HG03103 (cell line): ENCODE measurements around the gene PSMC6.

Source experiments
- ATAC-seq: cut with Tn5 transposase; IDR thresholded peaks from one replicate; pipeline ENCODE4 v1.9.1; 2021; ENCODE audit warnings: low read depth; ENCODE audit not compliant: unreplicated experiment

The PSMC6 gene

DNA sequence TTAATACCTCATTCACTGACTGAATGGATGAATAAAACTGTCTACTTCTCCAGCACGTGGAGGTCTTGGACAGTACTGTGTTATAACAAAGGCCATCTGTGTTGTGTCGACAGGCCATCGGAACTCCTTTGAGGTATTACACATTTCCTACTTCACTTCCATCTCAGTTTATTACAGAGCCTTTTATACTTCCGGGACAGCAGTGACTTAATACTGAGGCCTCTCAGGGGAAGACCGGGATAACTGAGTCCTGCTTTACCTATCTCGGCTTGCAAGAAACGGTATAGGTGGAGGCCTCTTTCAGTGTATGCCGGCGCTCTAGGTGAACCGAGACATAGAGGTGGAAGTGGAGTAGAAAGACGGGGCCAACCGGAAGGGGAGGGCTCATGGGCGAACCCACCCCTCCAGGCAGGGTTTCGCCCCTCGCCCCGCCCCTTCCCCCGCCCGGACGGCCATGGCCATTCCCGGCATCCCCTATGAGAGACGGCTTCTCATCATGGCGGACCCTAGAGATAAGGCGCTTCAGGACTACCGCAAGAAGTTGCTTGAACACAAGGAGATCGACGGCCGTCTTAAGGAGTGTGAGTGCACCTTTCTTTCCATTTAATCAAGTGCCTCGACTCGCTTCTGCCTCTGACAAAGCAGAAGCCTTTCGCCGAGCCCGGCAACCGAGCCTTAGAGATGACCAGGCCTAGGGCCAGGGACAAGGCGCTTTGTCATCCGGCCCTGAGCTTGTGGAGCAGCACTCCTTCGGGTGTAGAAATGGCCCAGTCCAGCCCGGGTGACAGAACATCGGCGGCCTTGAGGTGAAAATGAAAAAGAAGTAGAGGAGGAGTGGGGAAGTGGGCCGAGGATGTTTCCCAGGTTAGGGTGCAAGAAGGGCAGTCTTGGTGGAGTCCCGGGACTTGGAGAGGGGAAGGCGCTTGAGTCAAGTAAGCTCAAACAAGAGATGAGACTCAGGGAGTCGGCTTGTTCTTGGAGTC is at the start of gene PSMC6:
Gene PSMC6, plus strand, starts transcription at position 477 of the 983 bp plus-strand sequence. Its CDS starts 20 bp downstream, at position 497.
- ATAC-seq = peak; percentile 98

DNA sequence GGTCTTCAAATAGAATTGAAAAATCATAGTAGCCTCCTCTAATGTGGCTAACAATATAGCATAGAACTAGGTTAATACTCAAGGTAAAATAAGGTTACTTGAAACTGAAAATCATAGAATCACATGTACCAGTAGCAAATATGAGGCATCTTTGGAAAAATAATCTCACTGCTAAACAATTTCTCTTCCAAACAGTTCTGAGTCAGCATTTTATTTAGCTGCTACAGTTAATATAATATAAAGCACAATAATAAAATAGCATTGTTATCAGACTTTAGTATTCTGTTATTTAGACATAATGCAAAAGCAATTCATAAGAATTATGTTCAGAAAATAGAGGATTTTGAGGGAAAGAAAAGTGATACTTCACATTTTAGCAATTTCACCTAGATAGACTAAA is 46.7 kb upstream of the PSMC6 start:
- ATAC-seq = no peak

DNA sequence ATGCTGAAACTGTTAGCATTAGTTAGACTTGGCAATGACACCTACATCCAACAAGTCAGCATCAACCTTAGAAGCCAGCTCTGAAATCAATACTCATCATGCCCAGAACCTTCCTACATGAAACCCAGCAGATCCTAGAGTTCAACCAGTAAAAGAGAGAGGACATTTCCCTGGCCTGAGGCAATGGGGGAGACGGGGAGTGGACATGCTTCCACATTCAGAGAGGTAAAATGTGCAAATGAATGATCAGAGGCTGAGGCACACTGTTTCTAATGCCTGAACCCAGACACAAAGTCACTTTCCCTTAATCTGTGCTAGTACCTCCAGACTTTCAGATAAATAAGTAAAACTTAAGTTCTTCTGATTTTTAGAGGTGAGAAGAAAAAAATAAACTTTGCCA is 46.2 kb upstream of the PSMC6 start:
- ATAC-seq = no peak

DNA sequence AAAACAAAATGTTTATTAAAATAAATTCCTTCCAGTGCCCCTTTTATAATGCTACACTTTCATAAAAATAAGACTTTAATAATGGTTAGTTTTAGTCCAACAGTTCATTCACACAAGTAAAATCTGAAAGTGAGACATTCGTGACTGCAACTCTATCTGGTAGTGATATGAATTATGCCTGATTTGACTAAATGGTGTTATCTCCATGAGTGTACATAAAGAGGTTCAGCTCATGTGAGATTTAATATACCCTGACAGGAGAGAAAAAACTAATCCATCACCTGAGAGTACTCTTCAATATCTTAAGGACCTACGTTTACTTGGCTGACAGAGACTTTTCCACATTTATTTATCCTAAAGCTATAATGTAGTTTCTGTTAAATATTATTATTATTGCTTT is 45.7 kb upstream of the PSMC6 start:
- no peak for ATAC-seq

DNA sequence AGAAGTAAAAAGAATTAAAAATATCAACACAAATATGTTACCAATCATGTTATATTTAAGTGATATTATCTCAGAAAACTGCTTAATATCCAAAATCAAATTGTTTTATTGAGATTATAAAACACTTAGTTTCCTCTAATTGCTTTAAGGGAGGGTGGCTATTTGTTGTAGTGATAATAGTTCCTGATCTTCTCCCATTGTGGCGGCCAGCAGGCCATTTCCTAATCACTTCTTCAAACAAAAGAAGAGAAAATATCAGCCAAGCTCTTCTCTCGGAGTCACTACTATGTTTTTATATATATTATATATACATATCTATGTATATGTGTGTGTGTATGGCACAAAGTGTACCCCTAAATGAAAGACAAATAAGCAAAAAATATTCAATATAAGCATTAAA is 43.1 kb upstream of the PSMC6 start:
- ATAC-seq = no peak

DNA sequence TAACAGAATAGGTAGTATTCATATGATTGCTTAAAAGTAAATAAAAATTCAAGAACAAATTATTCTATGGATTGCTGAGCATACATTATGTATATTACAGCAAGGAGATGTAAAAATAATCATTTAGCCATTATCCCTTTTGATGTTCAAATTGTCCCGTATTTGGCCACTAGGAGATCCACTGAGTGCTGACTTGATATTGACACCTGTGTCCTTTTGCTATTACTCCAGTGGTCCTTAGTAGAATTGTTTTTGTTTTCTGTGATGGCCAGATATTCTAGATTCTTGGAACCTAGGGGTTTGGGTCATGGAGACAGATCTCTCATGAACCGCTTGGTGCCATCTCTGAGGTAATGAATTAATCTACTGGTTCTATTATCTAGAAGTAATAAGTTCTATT is 28.4 kb upstream of the PSMC6 start:
- no peak for ATAC-seq

DNA sequence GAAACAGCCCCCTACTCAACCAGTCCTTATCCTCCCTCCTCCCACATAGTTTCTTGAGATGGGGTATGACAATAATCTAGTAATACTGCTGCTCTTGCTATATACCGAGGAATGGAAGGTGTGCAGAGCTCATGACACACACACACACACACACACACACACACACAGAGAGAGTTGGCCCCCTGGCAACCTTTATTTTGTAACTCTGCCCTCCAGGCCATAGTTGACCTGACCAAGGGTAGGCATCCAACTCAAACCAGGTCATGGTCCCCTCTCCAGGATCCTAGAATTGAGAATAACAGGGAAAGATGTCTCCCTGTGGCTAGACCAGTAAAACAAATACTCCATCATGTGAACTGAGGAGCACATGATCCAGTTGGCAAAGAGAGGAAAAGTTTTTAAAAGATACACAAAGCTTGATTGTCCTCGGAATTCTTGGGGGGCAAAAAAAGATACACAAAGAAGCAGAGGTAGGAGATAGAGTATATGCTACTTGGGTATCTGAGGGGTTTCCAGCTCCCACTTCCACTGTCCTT is 22.9 kb upstream of the PSMC6 start:
- ATAC-seq = no peak

DNA sequence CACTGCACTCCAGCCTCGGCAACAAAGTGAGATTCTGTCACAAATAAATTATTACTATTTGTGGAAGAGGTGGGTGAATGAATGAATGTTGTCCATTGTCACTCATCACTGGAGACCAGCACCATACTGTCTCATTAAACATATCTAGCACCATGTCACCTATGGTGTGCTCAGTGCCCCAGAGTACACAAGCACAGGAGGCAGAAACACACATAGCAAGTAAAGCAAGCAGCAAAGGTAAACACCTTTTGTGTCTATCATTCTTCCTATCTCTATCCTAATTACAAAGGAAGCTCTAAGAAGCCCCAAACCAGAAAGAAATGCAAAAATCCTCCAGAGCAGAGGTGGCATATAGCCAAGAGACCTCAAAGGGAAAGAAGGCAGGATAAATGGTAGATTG is 20.8 kb upstream of the PSMC6 start:
- ATAC-seq = no peak

DNA sequence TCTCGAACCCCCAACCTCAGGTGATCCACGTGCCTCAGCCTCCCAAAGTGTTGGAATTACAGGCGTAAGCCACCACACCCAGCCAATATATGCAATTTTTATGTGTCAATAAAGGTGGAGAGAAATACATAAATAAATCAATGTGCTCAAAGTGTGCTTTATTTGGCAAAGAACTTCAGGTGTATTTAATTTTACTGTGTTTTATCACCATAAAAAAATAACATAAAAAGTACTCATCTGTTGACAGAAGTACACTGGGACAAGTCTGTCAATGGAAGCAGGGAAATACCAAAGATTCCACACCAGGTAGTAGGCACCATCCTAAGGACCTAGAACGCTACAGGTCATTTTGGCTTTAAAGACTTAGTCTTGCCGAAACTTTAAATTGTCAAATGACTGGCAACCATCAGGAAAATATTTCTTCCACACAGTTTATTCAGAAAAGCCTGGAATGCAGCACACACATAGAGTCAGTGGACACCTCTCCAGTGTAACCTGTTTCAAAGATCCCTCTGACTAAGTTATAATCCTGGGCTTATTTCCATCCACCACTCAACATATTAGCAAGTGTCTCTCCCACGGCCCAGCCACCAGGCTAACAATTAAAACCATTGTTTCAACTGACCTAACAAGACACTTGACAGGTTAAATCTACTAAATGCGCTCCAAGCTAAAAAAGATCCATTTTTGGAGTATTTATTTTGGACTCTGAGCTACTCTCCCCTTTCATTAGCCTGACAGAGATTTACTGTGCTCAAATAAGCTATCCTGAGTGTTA is 15.8 kb upstream of the PSMC6 start:
- no peak for ATAC-seq

DNA sequence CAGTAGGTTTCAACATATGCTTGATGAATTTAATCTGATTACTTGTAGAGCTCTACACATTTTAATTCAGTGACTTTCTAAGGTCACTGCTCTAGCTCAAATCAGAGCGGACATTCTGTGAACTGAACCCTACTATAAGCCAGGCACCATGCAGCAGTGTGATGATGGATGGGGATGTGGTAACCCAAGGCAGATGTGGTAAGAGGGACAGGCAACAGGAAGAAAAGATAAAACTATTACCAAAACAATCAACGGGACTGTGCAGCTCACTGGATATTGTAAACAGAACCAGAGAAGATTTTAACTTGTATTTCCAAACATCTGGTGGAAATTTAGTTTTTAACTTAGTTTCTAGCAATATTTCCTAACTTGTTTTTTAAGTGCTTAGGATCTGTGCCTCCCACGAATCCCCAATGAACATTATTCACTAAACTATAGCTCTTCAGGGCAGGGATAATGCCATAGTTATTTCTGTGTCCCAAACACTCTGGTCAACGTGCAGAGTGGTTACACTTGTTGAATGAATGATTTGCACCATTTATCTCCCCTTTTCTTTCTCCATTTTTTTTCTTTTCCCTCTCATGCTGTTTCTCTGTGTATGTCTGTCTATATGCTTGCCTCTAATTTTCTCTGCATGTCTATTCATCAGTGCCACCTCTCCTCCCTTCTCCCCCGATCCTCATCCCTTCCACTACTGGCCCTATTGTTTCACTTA is 14.6 kb upstream of the PSMC6 start:
- ATAC-seq = no peak

DNA sequence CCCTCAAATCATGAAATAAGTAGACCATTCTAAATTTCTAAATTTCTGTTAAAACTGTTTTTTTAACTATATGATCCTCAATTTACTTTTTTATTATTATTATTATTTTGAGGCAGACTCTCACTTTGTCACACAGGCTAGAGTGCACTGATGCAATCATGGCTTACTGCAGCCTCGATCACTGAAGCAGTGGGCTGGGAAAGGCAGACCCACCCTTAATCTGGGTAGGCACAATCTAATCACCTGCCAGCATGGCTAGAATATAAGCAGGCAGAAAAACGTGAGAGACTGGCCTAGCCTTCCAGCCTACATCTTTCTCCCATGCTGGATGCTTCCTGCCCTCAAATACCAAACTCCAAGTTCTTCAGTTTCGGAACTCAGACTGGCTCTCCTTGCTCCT is 14.0 kb upstream of the PSMC6 start:
- ATAC-seq = no peak

DNA sequence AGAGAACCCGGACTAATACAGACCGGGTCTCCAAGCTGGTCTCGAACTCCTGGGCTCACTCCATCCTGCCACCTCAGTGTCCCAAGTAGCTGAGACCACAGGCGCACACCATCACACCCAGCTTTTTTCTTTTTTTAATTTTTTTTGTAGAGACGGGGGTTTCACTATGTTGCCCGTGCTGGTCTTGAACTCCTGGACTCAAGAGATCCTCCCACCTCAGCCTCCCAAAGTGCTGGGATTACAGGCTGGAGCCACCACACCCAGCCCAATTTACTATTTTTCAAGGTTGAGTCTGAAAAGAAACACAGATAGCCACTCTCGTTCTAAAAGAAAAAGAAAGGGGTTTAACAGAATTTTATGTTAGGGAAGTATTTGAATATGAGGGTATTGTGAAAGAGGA is 13.5 kb upstream of the PSMC6 start:
- ATAC-seq = no peak

DNA sequence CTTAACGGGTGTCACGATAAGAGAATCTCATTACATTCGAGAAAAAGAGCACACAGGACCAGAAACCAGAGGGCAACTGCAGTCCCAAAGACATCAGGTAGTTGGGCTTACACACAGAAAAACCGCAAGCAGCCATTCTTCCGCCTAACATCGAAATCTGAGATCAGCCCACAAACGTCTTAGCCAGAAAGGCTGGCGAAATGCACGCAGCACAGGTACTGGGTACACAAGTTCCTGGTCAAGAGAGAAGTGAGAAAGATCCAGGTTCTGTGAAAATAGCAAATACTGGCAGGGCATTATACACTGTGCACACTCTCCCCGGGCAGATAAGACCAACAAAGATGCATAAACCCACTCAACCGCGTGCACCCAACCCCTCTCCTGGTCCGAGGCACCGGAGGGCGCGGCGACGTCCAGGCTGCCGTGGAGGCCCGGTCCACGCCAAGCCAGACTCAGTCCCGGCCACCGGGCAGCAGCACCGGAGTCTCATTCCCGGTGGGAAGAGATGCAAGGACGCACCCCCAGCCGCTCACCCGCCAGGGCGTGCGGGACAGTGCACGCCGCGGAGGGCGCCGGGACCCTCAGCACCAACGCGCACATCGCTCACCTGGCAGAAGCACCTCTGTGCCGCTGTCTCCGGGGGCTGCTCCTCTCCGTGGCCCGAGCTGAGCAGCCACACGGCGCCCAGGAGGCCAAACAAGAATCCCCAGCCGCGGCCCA is 12.1 kb upstream of the PSMC6 start:
- peak; percentile 50 for ATAC-seq

DNA sequence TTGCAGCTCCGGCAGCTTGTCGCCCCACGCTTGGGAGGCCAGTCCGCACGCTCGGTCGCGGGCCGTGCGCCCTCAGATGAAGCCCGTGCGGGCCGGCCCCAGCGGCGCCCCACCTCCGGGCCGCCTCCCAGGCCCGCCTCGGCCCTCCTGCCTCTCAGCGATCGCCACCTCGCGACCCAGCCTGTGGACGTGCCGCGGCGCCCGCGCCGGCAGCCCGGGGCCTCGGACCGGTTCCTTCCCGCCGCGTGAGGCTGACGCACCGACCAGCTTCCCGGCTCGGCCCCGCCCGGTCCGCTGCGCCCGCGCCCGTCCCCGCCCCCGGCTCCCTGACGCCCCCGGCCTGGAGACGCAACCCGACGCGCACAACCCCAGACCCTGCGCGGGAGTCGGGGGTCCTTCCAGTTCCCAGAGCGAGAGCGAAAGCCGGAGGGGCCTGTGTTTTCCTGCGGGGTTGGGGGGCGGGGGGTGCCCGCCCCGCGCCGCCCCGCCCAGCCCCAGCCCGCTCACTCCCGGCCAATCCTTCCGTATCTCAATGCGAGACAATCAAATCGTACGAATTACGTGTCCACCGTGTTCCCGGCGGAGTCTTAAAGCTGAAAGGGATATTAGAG is 11.4 kb upstream of the PSMC6 start, which contains the start of gene ERO1A:
Gene ERO1A, minus strand, starts transcription at position 78 of the 611 bp plus-strand sequence. Its CDS starts 77 bp downstream, at position 1.
- ATAC-seq = peak; percentile 51

DNA sequence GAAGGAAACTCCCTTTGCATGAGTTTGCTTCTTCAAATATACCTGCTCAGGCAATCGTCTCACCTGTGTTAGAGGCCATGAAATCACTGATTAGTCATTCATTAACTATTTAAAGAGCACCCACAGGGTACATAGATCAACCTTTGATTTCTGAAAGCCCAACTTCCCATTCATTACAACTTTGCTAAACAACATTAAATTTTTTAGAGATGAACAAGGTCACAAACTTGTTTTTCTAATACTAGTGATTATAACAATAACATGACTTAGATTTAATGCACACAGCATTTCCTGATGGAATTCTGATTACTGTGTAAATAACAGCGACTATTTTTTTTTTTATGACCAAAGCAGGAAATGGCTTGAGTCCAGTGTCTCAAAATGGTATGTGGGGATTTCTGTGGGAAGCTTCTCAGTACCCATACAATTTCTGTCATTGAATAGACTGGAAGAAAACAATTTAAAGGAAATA is 6.3 kb upstream of the PSMC6 start:
- no peak for ATAC-seq

DNA sequence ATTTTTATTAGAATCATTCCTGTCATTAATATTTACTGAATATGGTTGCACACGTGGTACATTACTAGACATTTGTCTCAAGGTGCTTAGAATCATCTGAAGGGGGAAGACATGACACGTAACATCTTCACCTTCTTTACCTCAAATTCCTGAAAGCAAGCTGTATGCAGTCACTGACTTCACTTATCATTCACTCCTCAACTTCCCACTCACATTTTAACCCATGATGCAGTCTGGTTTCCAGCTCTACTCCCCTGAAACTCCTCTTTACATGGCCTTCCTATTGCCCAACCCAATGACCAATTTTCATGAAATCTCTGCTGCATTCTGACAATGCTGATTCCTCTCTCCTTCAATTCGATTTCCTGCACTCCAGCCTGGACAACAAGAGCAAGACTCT is 5.8 kb upstream of the PSMC6 start:
- ATAC-seq = no peak

DNA sequence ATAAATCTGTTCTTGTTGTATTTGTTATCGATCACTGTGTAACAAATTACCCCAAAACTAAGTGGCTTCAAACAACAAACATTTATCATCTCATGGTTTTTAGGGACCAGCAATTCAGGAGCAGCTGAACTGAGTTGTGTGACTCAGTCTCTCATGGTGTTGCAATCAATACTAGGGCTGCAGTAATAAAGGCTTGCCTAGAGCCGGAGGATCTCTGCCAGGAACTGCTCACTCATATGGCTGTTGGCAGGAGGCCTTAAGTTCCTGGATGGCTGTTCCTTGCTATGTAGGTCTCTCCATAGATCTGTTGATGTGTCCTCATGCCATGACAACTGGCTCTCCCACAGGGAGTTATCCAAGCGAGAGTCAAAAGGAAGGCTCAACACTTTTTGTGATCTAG is 3.8 kb upstream of the PSMC6 start:
- no peak for ATAC-seq

DNA sequence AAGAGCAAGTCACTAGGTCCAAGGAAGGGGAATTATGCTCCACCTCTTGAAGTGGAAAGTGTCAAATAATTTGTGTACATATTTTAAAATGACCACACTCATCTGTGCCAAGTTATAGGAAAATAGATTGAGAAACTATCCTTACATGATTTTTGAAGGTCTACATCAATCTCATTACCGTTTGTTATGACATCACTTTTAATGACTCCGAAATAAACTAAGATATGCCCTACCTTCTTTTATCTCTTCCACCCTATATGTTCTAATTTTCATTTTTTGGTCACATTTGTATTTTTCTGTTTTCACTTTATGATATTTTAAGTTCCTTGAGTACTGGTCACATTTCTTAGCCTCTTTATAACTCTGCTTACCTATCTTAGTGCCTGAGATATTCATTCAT is 3.3 kb upstream of the PSMC6 start:
- no peak for ATAC-seq

DNA sequence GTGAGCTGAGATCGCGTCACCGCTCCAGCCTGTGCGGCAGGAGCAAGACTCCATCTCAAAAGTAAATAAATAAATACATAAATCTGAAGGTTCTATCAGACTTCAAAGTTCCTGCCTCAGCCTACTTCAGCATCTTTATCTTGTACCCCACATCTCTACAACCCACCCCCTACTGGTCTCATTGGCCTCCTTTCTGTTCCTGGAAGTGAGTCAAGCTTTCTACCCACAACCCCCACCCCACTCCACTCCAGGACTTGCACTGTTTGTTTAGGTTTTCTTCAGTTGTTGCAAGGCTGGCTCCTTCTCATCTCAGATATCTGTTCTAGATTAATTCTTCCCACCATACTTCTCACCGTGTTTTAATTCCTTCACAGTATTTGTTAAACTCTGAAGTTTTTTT is 714 bp upstream of the PSMC6 start:
- ATAC-seq = no peak
